B cell (primary cell): ENCODE data around the gene HPS4. TPM values are rescaled to one million over a fixed set of nuclear protein-coding genes. Genes with fewer than 3 reads are reported as not detected.

ENCODE experiments used
- polyA plus RNA-seq: library from polyadenylated mRNA; depleted of rRNA; stranded (reverse); fragments of >200 nt; gene quantifications from 2 replicates; pipeline ENCODE4 v1.2.3, GENCODE V29; 2012
- total RNA-seq, 2 donors: library from RNA; stranded (reverse); fragments of 120-200 nt in 1 of 2; gene quantifications; 1 replicate in 1 of 2; 2 replicates in 1 of 2; pipeline versions ENCODE4 v1.2.3 to v1.2.4, GENCODE V29; 2013 to 2022

HPS4 gene
- total and polyA plus RNA-seq, 2 donors (not counting 1 experiment from before 2014, with no cell fraction given): 34.8 to 61.8 TPM

Other genes with a start within 250 kb of the HPS4 start
- gene ASPHD2, start 54.5 kb downstream of the HPS4 start, total RNA-seq: 7.3 and 8.0 TPM in 2 replicates
- 5.7 and 9.7 TPM in 2 replicates for gene ASPHD2, start 54.5 kb downstream of the HPS4 start, polyA plus RNA-seq
- gene SRRD, start 94 bp upstream of the HPS4 start, total RNA-seq: 19.2 and 19.4 TPM in 2 replicates
- 6.2 and 7.8 TPM in 2 replicates for gene SRRD, start 94 bp upstream of the HPS4 start, polyA plus RNA-seq
- gene TFIP11, start 28.7 kb upstream of the HPS4 start, total RNA-seq: 82.8 and 83.4 TPM in 2 replicates
- 33.5 and 51.9 TPM in 2 replicates for gene TFIP11, start 28.7 kb upstream of the HPS4 start, polyA plus RNA-seq
- 16.6 and 17.5 TPM in 2 replicates for gene TPST2, start 106.3 kb upstream of the HPS4 start, total RNA-seq
- 43.1 and 46.9 TPM in 2 replicates for gene TPST2, start 106.3 kb upstream of the HPS4 start, polyA plus RNA-seq
- not detected in 2 replicates for gene CRYBB1, start 134.2 kb upstream of the HPS4 start, total RNA-seq
- 0.18 TPM in 1 of 2 replicates, not detected in the other for gene CRYBB1, start 134.2 kb upstream of the HPS4 start, polyA plus RNA-seq
- not detected in 2 replicates for gene CRYBA4, start 138.2 kb upstream of the HPS4 start, total RNA-seq
- not detected in 2 replicates for gene CRYBA4, start 138.2 kb upstream of the HPS4 start, polyA plus RNA-seq
- gene MIAT, start 173.8 kb upstream of the HPS4 start, total RNA-seq: 14.8 and 18.4 TPM in 2 replicates
- gene MIAT, start 173.8 kb upstream of the HPS4 start, polyA plus RNA-seq: 7.4 and 18.4 TPM in 2 replicates